Bone marrow (tissue), 2 donors: Measurements from ENCODE around the gene CCNL1.
"Not testable (repeated sequence)": the region's sequence is repeated elsewhere in the genome, so short reads cannot be mapped to it uniquely, and the experiment has no call there.

Experiments used
- DNase-seq, 2 donors: peaks; one replicate each; lab custom pipeline; 2025; lab: John Stamatoyannopoulos, UW

CCNL1 gene

DNA sequence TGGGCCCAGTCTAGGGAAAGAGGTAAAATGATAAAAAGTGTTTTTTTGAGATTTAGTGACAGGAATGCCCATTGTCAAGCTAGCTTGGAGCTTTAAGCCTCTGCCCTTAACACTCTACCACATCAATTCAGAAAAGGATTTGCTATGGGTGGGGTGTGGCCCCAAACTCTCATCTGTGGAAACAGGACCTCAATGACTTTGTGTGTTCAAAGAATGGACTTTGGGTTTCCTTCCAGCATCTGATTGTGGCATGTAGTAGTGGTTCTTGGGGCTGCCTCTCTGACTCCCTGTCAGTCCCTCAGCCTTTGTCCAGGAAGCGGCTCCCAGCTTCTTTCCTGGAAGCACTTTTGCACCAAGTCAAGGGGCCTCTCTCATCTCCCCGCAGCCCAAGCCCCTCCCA lies 56.1 kb downstream of the CCNL1 start:
- no peak for DNase-seq

DNA sequence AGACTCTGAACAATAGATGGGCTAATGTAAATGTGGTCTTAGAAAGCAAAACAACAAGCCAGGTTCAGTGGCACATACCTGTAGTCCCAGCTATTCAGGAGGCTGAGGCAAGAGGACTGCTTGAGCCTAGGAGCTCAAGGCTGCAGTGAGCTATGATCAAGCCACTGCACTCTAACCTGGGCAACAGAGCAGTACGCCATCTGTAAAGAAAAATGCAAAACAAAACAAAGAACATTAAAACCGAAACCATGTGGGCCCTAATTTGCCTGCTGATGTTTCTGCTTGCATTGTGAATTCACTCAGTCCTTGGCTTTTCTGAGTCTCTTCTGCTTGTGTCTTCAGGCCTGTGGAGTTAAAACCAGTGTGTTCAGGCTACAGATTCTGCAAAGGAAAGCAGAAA lies 56.7 kb downstream of the CCNL1 start:
- no peak for DNase-seq

GRCh38 chr3:157102595-157102994 lies 57.4 kb downstream of the CCNL1 start:
- DNase-seq = not testable (repeated sequence)

GRCh38 chr3:157102098-157102497 lies 57.8 kb downstream of the CCNL1 start:
- DNase-seq = no peak

DNA sequence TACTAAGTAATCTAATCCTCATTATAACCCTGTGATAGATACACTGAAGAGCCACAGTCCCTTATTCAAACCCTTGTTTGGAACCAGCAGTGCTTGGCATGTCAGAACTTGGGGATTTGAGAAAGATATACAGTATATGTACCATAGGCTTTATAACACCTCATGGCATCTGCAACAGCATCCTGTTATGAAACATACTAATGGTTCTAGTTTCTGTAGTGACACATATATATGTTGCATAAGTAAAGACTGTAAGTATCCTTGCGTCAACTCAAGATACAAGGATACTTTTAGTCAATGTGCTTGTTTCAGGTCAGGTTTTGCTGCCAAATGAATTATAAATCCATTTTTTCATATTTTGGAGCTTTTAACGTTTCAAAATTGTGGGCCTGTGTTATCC lies 58.5 kb downstream of the CCNL1 start:
- DNase-seq = no peak

GRCh38 chr3:157100608-157101396 lies 59.1 kb downstream of the CCNL1 start:
- no peak for DNase-seq

DNA sequence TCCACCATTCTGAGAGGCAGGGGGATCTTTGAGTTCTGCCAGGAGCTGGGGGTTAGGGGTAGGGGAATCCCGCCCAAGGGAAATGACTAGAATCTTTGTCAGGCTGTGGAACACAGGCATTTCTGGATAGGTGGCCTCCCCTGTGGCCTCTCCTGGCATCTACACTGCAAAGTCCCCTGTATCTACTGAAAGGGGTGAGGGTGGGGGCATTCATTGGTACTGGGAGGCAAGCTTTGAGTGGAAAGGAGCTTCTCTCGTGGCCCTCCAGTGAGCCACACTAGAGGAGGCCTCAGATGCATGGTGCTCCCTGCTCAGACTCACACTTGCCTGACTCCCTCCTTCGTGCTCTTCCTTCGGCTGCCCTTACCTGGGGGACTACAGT lies 59.9 kb downstream of the CCNL1 start:
- DNase-seq = no peak

DNA sequence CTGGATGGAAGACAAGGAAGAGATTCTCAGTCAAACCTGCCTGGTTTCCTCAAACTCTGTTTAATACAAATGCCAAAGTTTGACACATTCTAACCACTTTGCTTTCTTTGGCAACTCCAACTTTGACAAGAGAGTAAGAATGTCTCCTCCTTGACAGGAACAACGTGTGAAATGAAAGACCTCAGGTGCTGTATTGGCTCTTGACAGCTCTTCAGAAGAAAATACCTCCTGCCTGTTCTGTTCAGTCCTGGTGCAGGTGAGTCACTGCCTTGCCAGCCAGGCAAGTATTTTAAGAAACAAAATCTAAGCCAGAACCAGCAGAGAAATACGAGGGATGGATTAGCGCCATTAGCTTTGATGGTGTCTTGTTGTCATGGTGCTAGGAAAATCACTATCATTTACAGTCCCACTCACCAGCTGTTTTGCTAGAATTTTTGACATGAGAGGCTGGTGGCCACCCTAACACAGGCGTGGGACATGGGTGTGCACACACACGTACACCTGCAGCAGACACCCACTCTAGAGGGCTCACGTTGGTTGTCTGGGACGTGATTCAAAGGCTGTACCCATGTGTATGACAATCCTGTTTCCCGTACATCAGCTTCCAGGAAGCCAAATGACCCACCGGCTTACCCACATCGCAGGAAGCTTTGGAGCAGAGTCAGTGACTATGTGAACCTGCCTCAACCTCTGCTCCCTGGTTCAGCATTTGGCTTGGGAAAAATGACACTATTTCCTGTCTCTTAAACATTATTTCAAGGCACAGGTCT lies 60.4 kb downstream of the CCNL1 start:
- no peak for DNase-seq

DNA sequence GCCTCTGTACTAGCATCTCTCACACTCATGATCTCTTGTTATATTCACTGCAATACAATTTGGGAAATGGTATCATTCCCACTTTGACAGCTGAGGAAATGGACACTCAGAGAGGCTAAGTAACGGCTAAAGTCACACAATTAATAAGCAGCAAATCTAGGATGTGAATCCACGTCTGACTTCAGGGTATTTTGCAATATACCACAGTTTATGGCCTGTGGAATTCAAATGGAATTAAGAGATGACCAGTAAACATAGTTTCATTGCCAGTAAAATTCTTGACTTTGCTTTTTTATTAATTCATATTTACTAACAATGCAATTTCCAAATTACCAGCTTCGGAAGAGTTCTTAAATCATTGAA lies 61.1 kb downstream of the CCNL1 start:
- DNase-seq = no peak

GRCh38 chr3:157098121-157098822 lies 61.7 kb downstream of the CCNL1 start:
- DNase-seq = no peak
